Measurements from ENCODE around the gene IL17D. TPM values are rescaled to one million over a fixed set of nuclear protein-coding genes. Genes with fewer than 3 reads are reported as not detected.

IL17D gene
- 1.7 and 2.2 TPM in 2 replicates for total RNA-seq (2022)
- Bru-seq, nascent RNA: percentile 37 among the genes with signal in this experiment
- BruChase-seq, experiment 1, labeled RNA remaining after a 2-hour chase: percentile 40 among the genes with signal in this experiment
- BruChase-seq, experiment 2, labeled RNA remaining after a 6-hour chase: percentile 47 among the genes with signal in this experiment
- long read RNA-seq, partial matches to known transcripts: 4 of 9 reads
- long read RNA-seq, other reads (novel, unspliced or antisense): 4 of 9 reads

- Mint-ChIP-seq H3K27ac (ENCODE audit: unreplicated experiment) (peak within 1 kb of the TSS; percentile 76), H3K27me3 (ENCODE audit: insufficient read depth, unreplicated experiment) (no peaks in the 10 kb centered on the region), H3K4me3 (ENCODE audit: unreplicated experiment) (peak within 1 kb of the TSS; percentile 92), H3K4me1 (ENCODE audit: low read depth, unreplicated experiment) (peaks cover 10% of the 10 kb centered on the region), H3K36me3 (ENCODE audit: insufficient read depth, unreplicated experiment) (peaks cover 4% of the 10 kb centered on the region), H3K9me3 (ENCODE audit: unreplicated experiment) (no peaks in the 10 kb centered on the region)
- POLR2A ChIA-PET: no interaction called here
- intact Hi-C loops (cut with micrococcal nuclease; ENCODE audit: unreplicated experiment): loop anchor here (2.0 to 10.0 kb wide), 2 partner anchors 58 to 208 kb away; no protein-coding TSS in a partner anchor
- Histone ChIP-seq H3K4me1 (peaks cover 15% of the 10 kb centered on the region), H3K9me3 (no peaks in the 10 kb centered on the region), H3K36me3 (ENCODE audit: control insufficient read depth, insufficient read depth, low read length) (no peaks in the 10 kb centered on the region), H3K27me3 (replicated peaks; ENCODE audit: control insufficient read depth, insufficient read depth, low read length) (no peaks in the 10 kb centered on the region), H3K4me3 (ENCODE audit: low read depth, low read length) (peak within 1 kb of the TSS; percentile 92)
- CTCF ChIA-PET: interaction anchor here (0.6 to 1.3 kb wide), 8 partner anchors 12 to 521 kb away, joined by 3 to 5 read pairs (median 3); no protein-coding TSS in a partner anchor
- no peak for TF ChIP-seq CTCF (IDR thresholded peaks at IDR 0.05; ENCODE audit: insufficient read depth in 1 of 2, low read depth in 1 of 2, low read length in 1 of 2, severe bottlenecking in 1 of 2, unreplicated experiment in 1 of 2)
- no TSS peak for BruUV-seq (replicated peaks)
- DNase-seq: peak in 1 of 2 experiments; percentile 55
These were observed at the start of gene IL17D for GRCh38 chr13:20702915-20703779. IL17D (plus strand) TSS chr13:20703699; CDS start chr13:20704002, 303 bp downstream.

- peaks cover 6% of the 10 kb centered on the region for H3K9me3 Mint-ChIP-seq (ENCODE audit: unreplicated experiment)
- Histone ChIP-seq H3K36me3 (ENCODE audit: control insufficient read depth, insufficient read depth, low read length) (no peaks in the 10 kb centered on the region), H3K9me3 (no peaks in the 10 kb centered on the region), H3K4me1 (no peaks in the 10 kb centered on the region), H3K4me3 (ENCODE audit: low read depth, low read length) (no peak overlapping the region), H3K27me3 (replicated peaks; ENCODE audit: control insufficient read depth, insufficient read depth, low read length) (no peaks in the 10 kb centered on the region)
- H3K4me3 Mint-ChIP-seq (ENCODE audit: unreplicated experiment): no peak overlapping the region
- intact Hi-C loops (cut with micrococcal nuclease; ENCODE audit: unreplicated experiment): no loop called here
- H3K27me3 Mint-ChIP-seq (ENCODE audit: insufficient read depth, unreplicated experiment): no peaks in the 10 kb centered on the region
- no TSS peak for BruUV-seq (replicated peaks)
- H3K27ac Mint-ChIP-seq (ENCODE audit: unreplicated experiment): no peak overlapping the region
- ChIA-PET POLR2A (no interaction called here), CTCF (no interaction called here)
- no peak for TF ChIP-seq CTCF (IDR thresholded peaks at IDR 0.05; ENCODE audit: insufficient read depth in 1 of 2, low read depth in 1 of 2, low read length in 1 of 2, severe bottlenecking in 1 of 2, unreplicated experiment in 1 of 2)
- H3K36me3 Mint-ChIP-seq (ENCODE audit: insufficient read depth, unreplicated experiment): no peaks in the 10 kb centered on the region
- DNase-seq: no peak
- H3K4me1 Mint-ChIP-seq (ENCODE audit: low read depth, unreplicated experiment): no peaks in the 10 kb centered on the region
These were observed 49.3 kb upstream of the IL17D start for GRCh38 chr13:20654156-20654555.

- Histone ChIP-seq H3K4me3 (ENCODE audit: low read depth, low read length) (no peak overlapping the region), H3K4me1 (no peaks in the 10 kb centered on the region), H3K36me3 (ENCODE audit: control insufficient read depth, insufficient read depth, low read length) (no peaks in the 10 kb centered on the region), H3K27me3 (replicated peaks; ENCODE audit: control insufficient read depth, insufficient read depth, low read length) (no peaks in the 10 kb centered on the region), H3K9me3 (no peaks in the 10 kb centered on the region)
- Mint-ChIP-seq H3K36me3 (ENCODE audit: insufficient read depth, unreplicated experiment) (no peaks in the 10 kb centered on the region), H3K9me3 (ENCODE audit: unreplicated experiment) (no peaks in the 10 kb centered on the region), H3K27ac (ENCODE audit: unreplicated experiment) (no peak overlapping the region), H3K4me3 (ENCODE audit: unreplicated experiment) (no peak overlapping the region), H3K27me3 (ENCODE audit: insufficient read depth, unreplicated experiment) (no peaks in the 10 kb centered on the region), H3K4me1 (ENCODE audit: low read depth, unreplicated experiment) (no peaks in the 10 kb centered on the region)
- CTCF ChIA-PET: no interaction called here
- DNase-seq: no peak
- POLR2A ChIA-PET: no interaction called here
- intact Hi-C loops (cut with micrococcal nuclease; ENCODE audit: unreplicated experiment): no loop called here
- no peak for TF ChIP-seq CTCF (IDR thresholded peaks at IDR 0.05; ENCODE audit: insufficient read depth in 1 of 2, low read depth in 1 of 2, low read length in 1 of 2, severe bottlenecking in 1 of 2, unreplicated experiment in 1 of 2)
- BruUV-seq (replicated peaks): no TSS peak
These were observed 45.0 kb upstream of the IL17D start for GRCh38 chr13:20658451-20659040.

Data from Caco-2 (cell line).